Measurements from ENCODE around the gene BMPER.

BMPER gene

GRCh38 chr7:34016876-34017275 is 111.5 kb downstream of the BMPER start:
- no peak for DNase-seq (ENCODE audit: low read depth in 1 of 2, low spot score in 1 of 2)

GRCh38 chr7:34019301-34019790 is 114.0 kb downstream of the BMPER start:
- no peak for DNase-seq (ENCODE audit: low read depth in 1 of 2, low spot score in 1 of 2)

- DNase-seq (ENCODE audit: low read depth in 1 of 2, low spot score in 1 of 2), result no peak
These were observed 117.3 kb downstream of the BMPER start for GRCh38 chr7:34022626-34023025.

- no peak for DNase-seq (ENCODE audit: low read depth in 1 of 2, low spot score in 1 of 2)
These were observed 120.3 kb downstream of the BMPER start for GRCh38 chr7:34025600-34025999.

DNA sequence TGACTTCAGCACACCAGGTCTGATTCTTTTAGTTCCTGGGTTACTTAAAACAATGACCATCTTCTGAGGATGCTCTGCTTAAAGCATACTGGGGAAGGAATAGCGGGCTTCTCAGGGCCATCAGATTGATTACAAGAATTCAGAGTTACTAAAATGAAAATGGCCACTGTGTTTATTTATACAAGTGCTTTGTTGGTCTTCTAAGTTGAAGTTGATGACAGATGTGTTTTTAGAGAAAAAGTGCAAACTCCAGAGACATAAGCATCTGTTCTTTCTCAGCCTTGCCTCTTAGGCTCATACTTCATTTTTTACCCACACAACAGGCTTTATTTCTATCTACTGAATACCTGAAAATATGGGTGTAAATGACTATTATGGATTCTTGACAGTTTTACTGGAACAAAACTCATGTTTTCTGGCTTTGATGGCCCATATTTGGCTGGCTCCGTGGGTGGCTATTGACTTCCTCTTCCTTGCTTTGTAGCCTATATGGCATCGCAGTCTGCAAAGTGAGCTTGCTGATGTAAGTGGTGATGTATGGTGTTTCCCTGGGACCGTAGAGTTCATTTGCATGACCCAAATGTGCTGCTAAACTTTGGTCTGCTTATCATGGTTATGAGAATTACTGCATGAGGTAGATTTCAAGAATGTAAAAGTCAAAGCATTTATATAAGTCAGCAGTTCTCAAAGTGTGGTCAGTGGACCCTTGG is 121.3 kb downstream of the BMPER start:
- no peak for DNase-seq (ENCODE audit: low read depth in 1 of 2, low spot score in 1 of 2)

DNA sequence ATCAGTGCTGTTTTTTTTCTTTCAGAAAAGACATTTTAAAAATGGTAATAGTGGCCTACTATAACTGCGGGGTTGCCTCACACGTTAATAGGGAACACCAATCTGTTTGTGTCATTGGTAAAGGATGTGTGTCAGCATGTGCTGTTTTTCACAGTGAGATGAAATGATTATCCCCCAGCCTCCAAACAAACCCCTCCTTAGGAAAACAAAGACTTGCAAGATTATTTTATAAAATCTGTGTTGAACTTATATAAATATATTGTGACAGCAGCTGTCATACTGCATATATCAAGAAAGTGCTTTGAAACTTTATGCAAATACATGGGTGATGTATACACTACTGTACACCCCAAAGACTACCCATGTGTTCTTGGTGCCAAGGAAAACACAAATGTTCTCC is 125.8 kb downstream of the BMPER start:
- no peak for DNase-seq (ENCODE audit: low read depth in 1 of 2, low spot score in 1 of 2)

GRCh38 chr7:34034728-34035127 is 129.4 kb downstream of the BMPER start:
- no peak for DNase-seq (ENCODE audit: low read depth in 1 of 2, low spot score in 1 of 2)

DNA sequence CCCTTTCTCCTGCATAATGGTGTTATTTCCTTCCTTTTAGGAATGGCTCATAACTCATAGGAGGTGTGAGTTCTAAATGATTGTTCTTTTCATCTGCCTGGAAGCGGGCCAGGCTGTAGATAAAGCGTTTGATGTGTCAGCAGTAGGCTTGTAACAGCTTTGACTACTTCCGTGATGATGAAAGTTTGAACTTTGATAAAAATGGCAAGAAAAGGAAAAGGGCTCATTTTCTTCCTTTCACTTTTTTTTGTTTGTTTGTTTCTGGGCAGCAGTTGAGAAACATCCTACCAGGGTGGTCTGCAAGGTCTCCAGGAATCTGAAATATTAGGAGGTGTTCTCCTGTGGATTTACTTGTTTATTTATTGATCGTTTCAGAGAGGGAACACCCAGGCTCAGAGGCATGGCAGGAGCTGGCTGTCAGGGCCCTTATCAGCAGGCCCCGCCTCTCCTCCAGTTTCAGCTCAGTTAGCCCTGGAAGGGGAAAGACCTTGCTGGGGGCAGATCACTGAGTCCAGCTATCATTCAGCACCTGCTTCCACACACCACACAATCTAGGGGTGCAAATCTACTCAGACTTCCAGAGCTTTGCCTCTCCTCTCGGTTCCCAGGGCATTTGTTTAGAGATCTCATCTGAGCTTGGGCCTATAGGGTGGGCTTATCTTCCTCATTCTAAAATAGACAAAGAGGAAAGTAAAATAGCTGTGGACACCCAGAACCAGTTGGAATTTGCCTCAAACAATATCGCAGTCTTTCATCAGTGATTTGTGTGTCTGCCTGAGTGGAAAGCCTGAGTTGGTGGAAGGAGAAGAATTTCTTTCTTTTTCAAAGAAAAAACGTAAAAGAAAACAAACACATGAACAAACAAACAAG is 130.9 kb downstream of the BMPER start:
- DNase-seq (ENCODE audit: low read depth in 1 of 2, low spot score in 1 of 2), result no peak

- DNase-seq (ENCODE audit: low read depth in 1 of 2, low spot score in 1 of 2), result no peak
These were observed 131.8 kb downstream of the BMPER start for GRCh38 chr7:34036972-34037792.

DNA sequence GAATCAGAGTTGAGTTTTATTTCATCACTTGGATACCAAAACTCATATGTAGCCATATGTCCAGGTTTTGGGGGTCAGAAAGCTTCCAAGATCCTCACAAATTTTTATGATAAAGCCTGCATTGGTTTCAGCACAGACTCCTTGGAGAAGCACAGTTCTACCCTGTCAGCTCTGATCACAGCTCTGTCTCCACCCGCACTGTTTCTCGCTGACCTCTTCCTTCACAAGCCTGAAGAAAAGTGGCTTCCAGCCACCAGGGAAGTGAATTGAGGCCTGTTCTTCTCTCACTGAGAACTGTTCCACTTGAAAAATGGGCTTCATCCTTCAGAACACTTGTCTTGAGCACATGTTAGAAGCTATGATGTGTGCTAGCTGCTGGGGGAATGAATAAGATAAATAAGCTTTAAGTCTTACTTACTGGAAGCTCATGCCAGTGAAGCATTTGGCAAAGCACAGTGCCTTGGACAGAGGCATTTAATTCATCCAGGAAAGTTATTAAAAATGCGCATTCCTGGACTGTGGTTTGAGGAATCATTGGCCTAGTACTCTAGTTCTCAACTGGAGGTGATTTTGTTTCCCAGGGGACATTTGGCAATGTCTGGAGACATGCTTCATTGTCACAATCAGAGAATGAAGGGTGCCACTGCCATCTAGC is 133.6 kb downstream of the BMPER start:
- DNase-seq (ENCODE audit: low read depth in 1 of 2, low spot score in 1 of 2), result no peak

GRCh38 chr7:34041707-34042106 is 136.4 kb downstream of the BMPER start:
- no peak for DNase-seq (ENCODE audit: low read depth in 1 of 2, low spot score in 1 of 2)

- no peak for DNase-seq (ENCODE audit: low read depth in 1 of 2, low spot score in 1 of 2)
These were observed 137.1 kb downstream of the BMPER start for GRCh38 chr7:34042406-34042805.

GRCh38 chr7:34043461-34044305 is 138.3 kb downstream of the BMPER start:
- no peak for DNase-seq (ENCODE audit: low read depth in 1 of 2, low spot score in 1 of 2)

DNA sequence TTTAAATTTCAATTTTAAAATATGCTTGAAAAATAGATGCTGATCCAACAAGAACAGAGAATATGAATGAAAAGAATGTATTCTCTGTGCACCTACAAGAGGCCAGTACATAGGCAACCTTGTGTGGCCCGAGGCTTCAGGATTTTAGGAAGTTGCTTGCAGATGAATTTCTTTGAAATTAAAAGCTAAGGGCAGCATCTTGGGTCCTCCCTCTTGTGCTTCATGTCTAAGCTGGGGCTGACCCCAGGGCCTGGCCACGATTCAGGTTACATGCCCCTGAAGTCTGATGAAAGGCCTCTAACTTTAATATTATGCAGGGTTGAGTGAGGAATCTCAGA is 138.9 kb downstream of the BMPER start:
- DNase-seq (ENCODE audit: low read depth in 1 of 2, low spot score in 1 of 2), result no peak

DNA sequence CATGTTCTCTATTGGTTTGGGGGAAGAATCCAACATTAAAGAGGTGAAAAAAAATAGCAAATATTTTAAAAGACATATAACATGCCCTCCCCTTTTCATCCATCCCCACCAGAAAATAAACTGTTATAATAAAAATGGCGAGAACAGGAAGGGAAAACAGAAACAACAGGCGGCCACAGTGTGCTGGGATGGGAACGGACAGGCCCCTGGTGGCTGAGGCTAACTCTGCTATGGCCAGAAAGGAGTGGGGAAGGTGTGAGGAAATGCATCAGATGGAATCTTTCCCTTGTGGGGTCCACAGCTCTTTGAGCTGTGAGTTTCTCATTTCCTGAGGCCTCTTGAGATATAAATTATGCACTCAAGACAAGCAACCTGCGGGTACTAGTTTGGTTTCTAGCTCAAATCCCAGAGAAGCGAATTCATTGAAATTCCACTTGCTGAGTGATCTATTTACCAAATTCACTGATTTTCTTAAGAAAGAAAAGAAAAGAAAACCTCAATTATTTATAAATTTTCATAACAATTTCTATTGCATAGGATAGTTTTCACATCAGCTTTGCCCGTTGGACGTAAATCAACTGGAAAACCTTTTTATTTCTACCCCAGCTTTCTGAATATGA is 139.5 kb downstream of the BMPER start:
- no peak for DNase-seq (ENCODE audit: low read depth in 1 of 2, low spot score in 1 of 2)

DNA sequence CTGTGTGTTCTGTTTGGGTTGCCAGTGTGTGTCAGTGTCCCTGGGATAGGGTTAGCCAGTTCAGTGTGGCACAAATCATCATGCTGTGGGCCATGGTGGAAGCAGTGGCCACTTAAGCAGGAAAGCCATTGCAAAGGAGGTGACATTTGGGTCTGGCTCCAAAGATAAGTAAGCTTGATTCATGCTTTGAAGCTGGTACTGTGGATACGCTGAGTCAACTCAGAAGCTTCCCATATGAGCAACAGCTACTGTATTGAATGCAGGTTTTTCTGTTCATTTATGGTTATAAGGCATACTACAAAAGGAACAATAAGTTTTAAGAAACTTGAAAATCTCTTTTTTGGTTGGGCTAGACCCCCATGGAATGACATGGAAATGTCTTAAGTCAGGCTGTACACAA is 143.1 kb downstream of the BMPER start:
- DNase-seq (ENCODE audit: low read depth in 1 of 2, low spot score in 1 of 2), result no peak

DNA sequence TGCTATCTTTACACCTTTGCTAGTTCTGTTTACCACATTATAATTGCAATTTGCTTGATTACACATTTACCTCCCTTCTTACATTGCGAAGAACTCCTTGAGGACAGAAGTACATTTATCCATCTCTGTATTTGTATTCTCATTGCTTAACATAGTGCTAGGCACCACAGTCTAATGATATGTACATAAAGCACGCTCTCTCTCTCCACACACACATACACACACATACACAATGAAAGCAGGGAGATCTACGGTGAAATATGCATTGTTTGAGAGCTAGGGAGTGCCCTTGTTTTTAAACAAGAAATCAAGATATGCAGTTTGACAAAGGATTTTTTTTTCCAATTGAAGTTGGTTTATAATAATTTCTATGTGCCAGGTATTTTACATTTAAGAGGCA is 148.7 kb downstream of the BMPER start:
- DNase-seq (ENCODE audit: low read depth in 1 of 2, low spot score in 1 of 2), result no peak

DNA sequence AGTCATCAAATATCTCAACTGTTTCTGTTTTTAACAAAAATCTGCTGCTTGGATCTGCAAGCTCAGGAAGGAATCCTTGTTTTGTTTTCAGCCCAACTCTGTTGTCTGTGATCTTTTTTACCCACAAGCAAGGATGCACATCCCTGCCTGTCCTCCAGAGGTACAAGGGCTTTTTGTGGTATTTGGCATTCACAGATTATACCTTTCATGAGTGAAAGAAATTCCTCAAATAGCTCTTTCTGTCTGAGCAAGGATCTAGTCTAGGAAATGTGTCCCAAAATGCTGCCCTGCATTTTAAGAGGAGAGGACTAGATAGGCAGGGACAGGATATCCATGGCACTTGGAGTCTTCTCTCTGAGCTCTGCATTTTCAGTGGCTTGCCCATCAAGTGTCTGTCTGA is 151.8 kb downstream of the BMPER start:
- no peak for DNase-seq (ENCODE audit: low read depth in 1 of 2, low spot score in 1 of 2)

- no peak for DNase-seq (ENCODE audit: low read depth in 1 of 2, low spot score in 1 of 2)
These were observed 152.6 kb downstream of the BMPER start for GRCh38 chr7:34057956-34058355.

- no peak for DNase-seq (ENCODE audit: low read depth in 1 of 2, low spot score in 1 of 2)
These were observed 153.4 kb downstream of the BMPER start for GRCh38 chr7:34058801-34059135.
